Left ventricle myocardium inferior (tissue), 1 donor: Measurements from ENCODE around the gene TNFRSF8. TPM values are rescaled to one million over a fixed set of nuclear protein-coding genes. Genes with fewer than 3 reads are reported as not detected.

Source experiments
- DNase-seq: peaks from one replicate; pipeline ENCODE4 v3.0.0-alpha.2; 2020
- H3K27ac ChIP-seq: fragments of 200-600 bp; replicated peaks from 2 replicates; pipeline ENCODE4 v1.8.0; 2021
- H3K27me3 ChIP-seq: fragments of 200-600 bp; 2 replicates; pipeline ENCODE4 v1.8.0; 2021; ENCODE audit warnings: low read depth
- H3K36me3 ChIP-seq: fragments of 200-600 bp; 2 replicates; pipeline ENCODE4 v1.8.0; 2021
- H3K4me1 ChIP-seq: fragments of 200-600 bp; 2 replicates; pipeline ENCODE4 v1.8.0; 2021
- H3K4me3 ChIP-seq: fragments of 200-600 bp; 2 replicates; pipeline ENCODE4 v1.8.0; 2021; ENCODE audit warnings: mild to moderate bottlenecking, moderate library complexity
- H3K9me3 ChIP-seq: fragments of 200-600 bp; replicated peaks from 2 replicates; pipeline ENCODE4 v1.8.0; 2021
- intact Hi-C: fragments of 100-400 bp; cut with micrococcal nuclease; formaldehyde crosslinking; loops from one replicate; pipeline ENCODE4 v1.11.0; 2022
- total RNA-seq: library from RNA; stranded (reverse); fragmentation: NEBNext Ultra II Directional; extraction: Animal tissue kit (Norgen Biotek cat#: 25700); gene quantifications from one replicate; pipeline ENCODE4 v1.2.1, GENCODE V29; 2021
- TF ChIP-seq, protein P1 (sequence below): fragments of 200-600 bp; IDR thresholded peaks from 2 replicates; pipeline ENCODE4 v1.8.0; 2021; ENCODE audit warnings: antibody characterized with exemption, mild to moderate bottlenecking, borderline replicate concordance
- donor health status: DM: no; HTN: yes; CAD: no; lungs with severe emphysema.

The TNFRSF8 gene
- total RNA-seq, 1 donor from 2014 or later, result 0.82 TPM

- TF ChIP-seq, protein P1, sequence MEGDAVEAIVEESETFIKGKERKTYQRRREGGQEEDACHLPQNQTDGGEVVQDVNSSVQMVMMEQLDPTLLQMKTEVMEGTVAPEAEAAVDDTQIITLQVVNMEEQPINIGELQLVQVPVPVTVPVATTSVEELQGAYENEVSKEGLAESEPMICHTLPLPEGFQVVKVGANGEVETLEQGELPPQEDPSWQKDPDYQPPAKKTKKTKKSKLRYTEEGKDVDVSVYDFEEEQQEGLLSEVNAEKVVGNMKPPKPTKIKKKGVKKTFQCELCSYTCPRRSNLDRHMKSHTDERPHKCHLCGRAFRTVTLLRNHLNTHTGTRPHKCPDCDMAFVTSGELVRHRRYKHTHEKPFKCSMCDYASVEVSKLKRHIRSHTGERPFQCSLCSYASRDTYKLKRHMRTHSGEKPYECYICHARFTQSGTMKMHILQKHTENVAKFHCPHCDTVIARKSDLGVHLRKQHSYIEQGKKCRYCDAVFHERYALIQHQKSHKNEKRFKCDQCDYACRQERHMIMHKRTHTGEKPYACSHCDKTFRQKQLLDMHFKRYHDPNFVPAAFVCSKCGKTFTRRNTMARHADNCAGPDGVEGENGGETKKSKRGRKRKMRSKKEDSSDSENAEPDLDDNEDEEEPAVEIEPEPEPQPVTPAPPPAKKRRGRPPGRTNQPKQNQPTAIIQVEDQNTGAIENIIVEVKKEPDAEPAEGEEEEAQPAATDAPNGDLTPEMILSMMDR, result no peak
- no peaks in the 10 kb centered on the region for H3K36me3 ChIP-seq
- peaks cover 52% of the 10 kb centered on the region for H3K4me1 ChIP-seq
- no peaks in the 10 kb centered on the region for H3K9me3 ChIP-seq
- H3K4me3 ChIP-seq, result no peak overlapping the region
- intact Hi-C loops, result no loop called here
- DNase-seq, result no peak
- H3K27ac ChIP-seq, result no peak overlapping the region
- H3K27me3 ChIP-seq, result peaks cover 15% of the 10 kb centered on the region
Observed at GRCh38 chr1:12163210-12163609, 100.1 kb downstream of the TNFRSF8 start.

DNA sequence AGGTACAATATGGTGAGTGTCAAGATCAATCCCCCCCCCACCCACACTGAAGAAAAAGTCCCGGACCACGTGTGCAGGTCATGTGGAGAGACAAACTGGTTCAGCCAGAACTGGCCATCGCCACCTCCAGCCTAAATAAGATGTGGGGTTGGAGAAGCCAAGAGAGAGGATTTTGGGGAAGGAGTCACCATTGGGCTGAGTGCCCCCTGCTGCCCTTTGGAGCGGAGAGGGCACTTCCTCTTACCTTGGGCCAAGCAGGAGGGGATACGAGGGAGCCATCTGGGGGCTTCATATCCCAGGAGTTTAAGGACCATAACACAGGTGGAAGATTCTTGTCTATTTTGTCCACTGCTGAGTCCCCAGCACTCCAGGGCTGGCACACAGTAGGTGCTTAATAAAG lies 101.1 kb downstream of the TNFRSF8 start:
- intact Hi-C loops, result no loop called here
- Histone ChIP-seq H3K27me3 (peaks cover 15% of the 10 kb centered on the region), H3K4me3 (no peak overlapping the region), H3K9me3 (no peaks in the 10 kb centered on the region), H3K4me1 (peaks cover 60% of the 10 kb centered on the region), H3K27ac (no peak overlapping the region), H3K36me3 (no peaks in the 10 kb centered on the region)
- DNase-seq, result no peak
- TF ChIP-seq, protein P1, result no peak

DNA sequence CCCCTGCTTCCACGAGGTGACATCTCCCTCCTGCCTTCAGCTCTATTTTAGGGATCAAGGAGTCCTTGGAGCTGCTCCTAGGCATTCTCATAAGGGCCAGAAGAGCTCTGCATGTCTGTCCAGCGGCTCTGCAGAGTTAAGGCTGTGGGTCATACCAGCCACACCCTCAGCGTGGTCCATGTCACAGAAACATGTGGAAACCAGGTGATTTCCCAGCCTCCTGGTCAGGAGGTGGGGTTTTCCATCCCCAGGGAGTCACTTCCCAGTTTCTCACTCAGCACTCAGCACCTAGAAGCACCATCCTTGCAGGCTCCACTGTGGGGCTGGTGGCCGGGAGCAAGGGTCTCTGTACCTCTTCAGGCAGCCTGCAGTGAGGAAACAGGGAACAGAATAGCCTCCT lies 102.2 kb downstream of the TNFRSF8 start:
- Histone ChIP-seq H3K4me3 (no peak overlapping the region), H3K36me3 (no peaks in the 10 kb centered on the region), H3K9me3 (no peaks in the 10 kb centered on the region), H3K27me3 (peaks cover 15% of the 10 kb centered on the region), H3K4me1 (peaks cover 71% of the 10 kb centered on the region), H3K27ac (no peak overlapping the region)
- intact Hi-C loops, result no loop called here
- DNase-seq, result no peak
- TF ChIP-seq, protein P1, result no peak

DNA sequence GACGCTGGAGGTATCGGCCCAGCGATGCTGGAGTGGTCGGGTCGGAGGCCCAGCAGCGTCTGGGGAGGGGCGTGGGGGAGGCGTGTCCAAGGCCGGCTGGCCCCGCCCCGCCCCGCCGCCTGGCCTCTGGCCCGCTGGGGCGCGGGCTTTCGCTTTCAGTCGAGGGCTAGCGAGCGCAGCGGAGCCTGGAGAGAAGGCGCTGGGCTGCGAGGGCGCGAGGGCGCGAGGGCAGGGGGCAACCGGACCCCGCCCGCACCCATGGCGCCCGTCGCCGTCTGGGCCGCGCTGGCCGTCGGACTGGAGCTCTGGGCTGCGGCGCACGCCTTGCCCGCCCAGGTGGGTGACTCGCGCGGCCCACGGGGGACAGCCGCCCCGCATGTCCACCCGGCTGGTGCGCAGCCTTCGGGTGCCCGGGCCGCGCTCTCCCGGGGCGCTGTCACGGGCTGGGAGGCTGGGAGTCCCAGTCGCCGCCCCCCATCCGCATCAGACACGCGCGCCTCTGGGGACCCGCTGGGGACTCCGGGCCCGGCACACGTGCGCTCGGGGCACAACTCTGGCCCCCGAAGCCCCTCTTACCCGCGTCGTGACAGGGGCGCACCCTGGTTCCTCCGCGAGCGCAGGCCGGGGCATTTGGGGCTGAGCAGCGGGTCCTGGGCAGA lies 103.9 kb downstream of the TNFRSF8 start, which contains the start of gene TNFRSF1B:
Gene TNFRSF1B, plus strand, starts transcription at position 158 of the 659 bp plus-strand sequence. Its CDS starts 101 bp downstream, at position 259.
- peak; percentile 77 for DNase-seq
- TF ChIP-seq, protein P1, result no peak
- Histone ChIP-seq H3K4me1 (peaks cover 73% of the 10 kb centered on the region), H3K27ac (peak within 1 kb of the TSS; percentile 92), H3K9me3 (no peaks in the 10 kb centered on the region), H3K27me3 (peaks cover 15% of the 10 kb centered on the region), H3K36me3 (no peaks in the 10 kb centered on the region), H3K4me3 (peak within 1 kb of the TSS; percentile 94)
- intact Hi-C loops, result no loop called here

DNA sequence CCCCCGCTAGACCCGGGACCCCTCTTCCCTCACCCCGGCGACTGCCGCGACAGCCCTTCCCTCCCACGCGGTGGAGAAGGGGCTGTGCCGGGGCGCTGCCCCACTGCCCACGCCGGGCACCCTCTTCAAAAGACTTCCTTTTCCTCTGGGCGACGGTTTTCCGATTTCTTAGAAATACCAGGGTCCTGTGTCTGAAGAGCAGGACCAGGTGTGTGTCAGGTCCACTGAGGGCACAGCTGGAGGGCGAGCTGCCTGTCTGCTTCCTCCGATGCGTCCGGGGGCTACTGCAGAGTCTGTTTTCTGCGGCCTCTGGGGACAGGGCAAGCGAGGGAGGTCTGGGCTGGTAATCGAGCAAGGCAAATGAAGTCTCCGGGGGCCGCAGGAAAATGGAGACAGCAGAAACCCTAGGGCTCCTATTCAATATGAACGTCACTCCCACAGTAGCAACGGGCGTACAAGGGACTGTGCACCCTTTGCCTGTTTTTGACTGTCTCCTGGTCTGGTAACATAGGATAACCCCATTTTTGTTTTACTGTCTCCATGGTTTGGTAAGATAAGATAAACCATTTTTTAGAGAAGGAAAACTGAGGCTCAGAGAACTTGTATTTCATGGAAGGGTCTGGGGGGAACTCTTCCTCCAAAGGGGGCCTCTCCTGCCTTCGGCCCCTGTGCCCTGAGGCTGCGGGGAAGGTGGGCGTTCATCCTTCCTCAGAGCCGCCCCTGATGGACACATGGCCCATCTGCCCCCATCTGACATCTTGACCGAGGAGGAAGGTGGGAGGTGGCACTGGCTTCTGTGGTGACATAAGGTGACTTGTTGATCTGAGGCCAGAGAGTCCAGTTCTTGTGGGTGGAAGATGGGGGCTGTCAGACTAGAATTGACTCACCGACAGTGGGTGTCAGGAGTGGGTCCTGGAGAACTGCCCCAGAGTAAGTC lies 104.7 kb downstream of the TNFRSF8 start:
- H3K4me1 ChIP-seq, result peaks cover 73% of the 10 kb centered on the region
- H3K27ac ChIP-seq, result peak overlapping the region; percentile 92
- H3K36me3 ChIP-seq, result no peaks in the 10 kb centered on the region
- intact Hi-C loops, result no loop called here
- H3K9me3 ChIP-seq, result no peaks in the 10 kb centered on the region
- H3K4me3 ChIP-seq, result peak overlapping the region; percentile 94
- TF ChIP-seq, protein P1, result no peak
- DNase-seq, result no peak
- H3K27me3 ChIP-seq, result peaks cover 15% of the 10 kb centered on the region
